Fibroblast of lung (primary cell): ENCODE results near the gene PAQR6.

Experiments used
- CTCF ChIP-seq, 2 donors: IDR thresholded peaks in 1 of 2; conservative IDR thresholded peaks in 1 of 2; 1 replicate in 1 of 2; 2 replicates in 1 of 2; pipeline ENCODE4 v1.5.1; 2011 to 2012; ENCODE audit warnings: low read length in 2 of 2, control low read depth in 1 of 2, inconsistent platforms in 1 of 2, low read depth in 1 of 2, mild to moderate bottlenecking in 1 of 2
- EZH2 ChIP-seq: IDR thresholded peaks from 2 replicates; pipeline ENCODE4 v1.5.1; 2012; ENCODE audit warnings: low read length, control low read depth, mild to moderate bottlenecking; ENCODE audit errors: missing control alignments

- TF ChIP-seq CTCF (conservative IDR thresholded peaks at IDR 0.05 in 1 of 2, IDR thresholded peaks at IDR 0.05 in 1 of 2; ENCODE audit: low read depth in 1 of 2, low read length in 2 of 2) = no peak
- TF ChIP-seq EZH2 = no peak
These were observed 42.0 kb upstream of the PAQR6 start for GRCh38 chr1:156289857-156290256.
